ENCODE results near the gene KRTAP20-1. TPM values are rescaled to one million over a fixed set of nuclear protein-coding genes. Genes with fewer than 3 reads are reported as not detected.

The KRTAP20-1 gene, protein sequence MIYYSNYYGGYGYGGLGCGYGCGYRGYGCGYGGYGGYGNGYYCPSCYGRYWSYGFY
- total RNA-seq (not detected), polyA plus RNA-seq (not detected)
- long read RNA-seq, donor 1 = 0 reads
- long read RNA-seq, donor 2 = 0 reads

DNA sequence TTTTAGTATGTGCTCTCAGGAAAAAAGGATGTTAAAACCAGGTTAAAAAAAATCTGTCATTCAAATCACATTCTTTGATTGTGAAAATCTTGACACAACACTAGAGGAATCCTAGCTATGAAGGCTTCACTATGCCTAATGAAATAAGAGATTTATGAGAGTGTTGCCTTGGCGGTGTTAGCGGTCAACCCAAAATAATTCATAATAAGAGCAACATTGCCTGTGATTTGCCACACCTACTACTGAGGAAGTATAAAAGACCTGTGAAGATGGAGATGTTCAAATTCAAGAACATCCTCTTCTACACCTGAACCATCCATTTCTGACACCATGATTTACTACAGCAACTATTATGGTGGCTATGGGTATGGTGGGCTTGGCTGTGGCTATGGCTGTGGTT is at the start of gene KRTAP20-1:
Gene KRTAP20-1, plus strand, starts transcription at position 301 of the 400 bp plus-strand sequence. Its CDS starts 30 bp downstream, at position 331.
- no peaks in the 10 kb centered on the region for H3K9me3 ChIP-seq (ENCODE audit: control insufficient read depth, low read length)
- WGBS, 2 donors = 59 to 68% methylated on average over 2 of the region's 2 CpGs
- no peaks in the 10 kb centered on the region for H3K27me3 ChIP-seq (ENCODE audit: control insufficient read depth in 1 of 2, insufficient read depth in 2 of 2, low read length in 1 of 2)
- no peak within 1 kb of the TSS for H3K4me3 ChIP-seq (ENCODE audit: low read length in 2 of 2)
- ATAC-seq (ENCODE audit: low FRiP score) = no peak
- intact Hi-C loops (cut with DNase I) = no loop called here
- H3K27ac ChIP-seq (ENCODE audit: low read depth in 1 of 2, low read length in 2 of 2) = no peak within 1 kb of the TSS
- H3K4me1 ChIP-seq (ENCODE audit: control insufficient read depth in 1 of 2, insufficient read depth in 2 of 2, low read length in 2 of 2) = no peaks in the 10 kb centered on the region
- no peaks in the 10 kb centered on the region for H3K36me3 ChIP-seq (ENCODE audit: control insufficient read depth in 1 of 2, insufficient read depth in 2 of 2, low read length in 1 of 2)
- DNase-seq = no peak

- Histone ChIP-seq H3K27me3 (ENCODE audit: control insufficient read depth in 1 of 2, insufficient read depth in 2 of 2, low read length in 1 of 2) (no peaks in the 10 kb centered on the region), H3K36me3 (ENCODE audit: control insufficient read depth in 1 of 2, insufficient read depth in 2 of 2, low read length in 1 of 2) (no peaks in the 10 kb centered on the region), H3K4me1 (ENCODE audit: control insufficient read depth in 1 of 2, insufficient read depth in 2 of 2, low read length in 2 of 2) (no peaks in the 10 kb centered on the region), H3K27ac (ENCODE audit: low read depth in 1 of 2, low read length in 2 of 2) (no peak overlapping the region), H3K4me3 (ENCODE audit: low read length in 2 of 2) (no peak overlapping the region), H3K9me3 (ENCODE audit: control insufficient read depth, low read length) (no peaks in the 10 kb centered on the region)
- no peak for DNase-seq
- ATAC-seq (ENCODE audit: low FRiP score) = no peak
- intact Hi-C loops (cut with DNase I) = no loop called here
Measured at GRCh38 chr21:30567617-30568016, 48.6 kb upstream of the KRTAP20-1 start.

DNA sequence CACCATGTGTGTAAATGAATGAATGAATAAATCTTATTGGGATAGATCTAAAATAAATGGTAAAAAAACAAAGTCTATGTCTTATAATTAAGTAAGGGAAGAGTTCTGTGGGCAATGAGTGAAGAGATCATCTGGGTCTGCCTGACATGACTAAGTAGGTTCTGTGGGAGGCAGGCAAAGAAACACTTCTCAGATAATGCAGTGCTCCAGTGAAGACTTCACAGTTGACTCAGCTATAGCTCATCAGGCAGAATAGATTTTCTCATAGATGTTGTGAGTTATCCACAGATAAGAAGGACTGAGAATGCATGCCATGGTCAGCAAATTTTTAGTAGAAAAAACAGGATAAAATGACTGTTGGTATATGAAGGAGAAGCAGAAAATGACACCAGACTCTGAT is 38.5 kb upstream of the KRTAP20-1 start:
- ATAC-seq (ENCODE audit: low FRiP score) = no peak

GRCh38 chr21:30579346-30579745 is 36.9 kb upstream of the KRTAP20-1 start:
- 5 to 7% methylated on average over 1 of the region's 1 CpG for WGBS, 2 donors
- Histone ChIP-seq H3K4me3 (ENCODE audit: low read length in 2 of 2) (no peak overlapping the region), H3K27ac (ENCODE audit: low read depth in 1 of 2, low read length in 2 of 2) (no peak overlapping the region), H3K36me3 (ENCODE audit: control insufficient read depth in 1 of 2, insufficient read depth in 2 of 2, low read length in 1 of 2) (no peaks in the 10 kb centered on the region), H3K9me3 (ENCODE audit: control insufficient read depth, low read length) (peaks cover 1% of the 10 kb centered on the region), H3K4me1 (ENCODE audit: control insufficient read depth in 1 of 2, insufficient read depth in 2 of 2, low read length in 2 of 2) (no peaks in the 10 kb centered on the region), H3K27me3 (ENCODE audit: control insufficient read depth in 1 of 2, insufficient read depth in 2 of 2, low read length in 1 of 2) (no peaks in the 10 kb centered on the region)
- DNase-seq (no peak), ATAC-seq (ENCODE audit: low FRiP score) (no peak)
- intact Hi-C loops (cut with DNase I) = no loop called here

More for the DNA sequence above, 38.5 kb upstream of the KRTAP20-1 start:
- Histone ChIP-seq H3K27ac (ENCODE audit: low read depth in 1 of 2, low read length in 2 of 2) (no peak overlapping the region), H3K27me3 (ENCODE audit: control insufficient read depth in 1 of 2, insufficient read depth in 2 of 2, low read length in 1 of 2) (no peaks in the 10 kb centered on the region), H3K36me3 (ENCODE audit: control insufficient read depth in 1 of 2, insufficient read depth in 2 of 2, low read length in 1 of 2) (no peaks in the 10 kb centered on the region), H3K9me3 (ENCODE audit: control insufficient read depth, low read length) (peaks cover 1% of the 10 kb centered on the region), H3K4me1 (ENCODE audit: control insufficient read depth in 1 of 2, insufficient read depth in 2 of 2, low read length in 2 of 2) (no peaks in the 10 kb centered on the region), H3K4me3 (ENCODE audit: low read length in 2 of 2) (no peak overlapping the region)
- intact Hi-C loops (cut with DNase I) = no loop called here
- DNase-seq = no peak

DNA sequence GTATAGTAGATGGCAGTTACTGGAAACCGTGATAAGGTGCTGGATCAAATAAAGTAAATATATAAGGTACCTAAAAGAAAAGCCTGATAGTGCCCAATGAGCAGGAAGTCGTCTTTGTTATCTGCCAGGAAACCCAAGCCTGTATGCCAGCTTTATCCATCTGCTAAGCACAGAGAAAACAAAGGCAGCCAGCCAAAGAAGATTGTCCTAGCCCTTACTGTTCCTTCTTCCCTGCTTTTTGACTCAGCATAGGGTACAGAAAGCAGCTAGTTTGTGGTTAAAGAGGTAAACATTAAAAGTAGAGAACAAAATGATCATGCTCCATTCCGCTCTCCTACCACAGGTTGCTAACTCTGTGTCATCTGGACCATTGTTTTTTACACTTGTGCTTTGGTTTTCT is 36.1 kb upstream of the KRTAP20-1 start:
- H3K27ac ChIP-seq (ENCODE audit: low read depth in 1 of 2, low read length in 2 of 2) = no peak overlapping the region
- H3K36me3 ChIP-seq (ENCODE audit: control insufficient read depth in 1 of 2, insufficient read depth in 2 of 2, low read length in 1 of 2) = no peaks in the 10 kb centered on the region
- H3K9me3 ChIP-seq (ENCODE audit: control insufficient read depth, low read length) = peaks cover 1% of the 10 kb centered on the region
- DNase-seq = no peak
- H3K4me3 ChIP-seq (ENCODE audit: low read length in 2 of 2) = no peak overlapping the region
- ATAC-seq (ENCODE audit: low FRiP score) = no peak
- no peaks in the 10 kb centered on the region for H3K27me3 ChIP-seq (ENCODE audit: control insufficient read depth in 1 of 2, insufficient read depth in 2 of 2, low read length in 1 of 2)
- WGBS, 2 donors = 51 to 58% methylated on average over 3 of the region's 3 CpGs
- H3K4me1 ChIP-seq (ENCODE audit: control insufficient read depth in 1 of 2, insufficient read depth in 2 of 2, low read length in 2 of 2) = no peaks in the 10 kb centered on the region
- intact Hi-C loops (cut with DNase I) = no loop called here

GRCh38 chr21:30582870-30583269 is 33.4 kb upstream of the KRTAP20-1 start:
- DNase-seq (no peak), ATAC-seq (ENCODE audit: low FRiP score) (no peak)
- Histone ChIP-seq H3K27me3 (ENCODE audit: control insufficient read depth in 1 of 2, insufficient read depth in 2 of 2, low read length in 1 of 2) (no peaks in the 10 kb centered on the region), H3K36me3 (ENCODE audit: control insufficient read depth in 1 of 2, insufficient read depth in 2 of 2, low read length in 1 of 2) (no peaks in the 10 kb centered on the region), H3K9me3 (ENCODE audit: control insufficient read depth, low read length) (no peaks in the 10 kb centered on the region), H3K27ac (ENCODE audit: low read depth in 1 of 2, low read length in 2 of 2) (no peak overlapping the region), H3K4me3 (ENCODE audit: low read length in 2 of 2) (no peak overlapping the region), H3K4me1 (ENCODE audit: control insufficient read depth in 1 of 2, insufficient read depth in 2 of 2, low read length in 2 of 2) (no peaks in the 10 kb centered on the region)
- 72 to 85% methylated on average over 1 of the region's 1 CpG for WGBS, 2 donors
- intact Hi-C loops (cut with DNase I) = no loop called here

DNA sequence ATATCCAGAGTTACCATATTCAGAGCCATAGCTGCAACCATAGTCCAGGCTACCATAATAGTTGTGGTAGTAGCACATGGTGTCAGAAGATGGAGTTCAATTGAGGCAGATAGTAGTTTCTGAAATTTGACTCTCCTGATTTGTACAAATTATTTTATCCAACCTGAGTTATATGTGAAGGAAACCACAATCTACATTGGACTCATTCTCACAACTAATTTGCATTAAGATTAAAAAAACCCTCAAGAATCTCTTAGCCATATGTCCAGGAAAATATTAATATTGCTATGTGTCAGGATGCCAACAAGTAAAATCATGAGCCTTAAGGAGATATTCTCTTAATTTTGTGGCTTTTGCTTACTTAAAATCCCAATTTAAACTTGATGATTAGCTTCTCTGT is 25.9 kb upstream of the KRTAP20-1 start, which contains the start of gene KRTAP22-2:
Gene KRTAP22-2, minus strand, starts transcription at position 101 of the 400 bp plus-strand sequence.
- no peak for DNase-seq
- intact Hi-C loops (cut with DNase I) = no loop called here
- no peaks in the 10 kb centered on the region for H3K27me3 ChIP-seq (ENCODE audit: control insufficient read depth in 1 of 2, insufficient read depth in 2 of 2, low read length in 1 of 2)
- no peaks in the 10 kb centered on the region for H3K36me3 ChIP-seq (ENCODE audit: control insufficient read depth in 1 of 2, insufficient read depth in 2 of 2, low read length in 1 of 2)
- ATAC-seq (ENCODE audit: low FRiP score) = no peak
- H3K4me3 ChIP-seq (ENCODE audit: low read length in 2 of 2) = no peak within 1 kb of the TSS
- H3K4me1 ChIP-seq (ENCODE audit: control insufficient read depth in 1 of 2, insufficient read depth in 2 of 2, low read length in 2 of 2) = no peaks in the 10 kb centered on the region
- no peaks in the 10 kb centered on the region for H3K9me3 ChIP-seq (ENCODE audit: control insufficient read depth, low read length)
- H3K27ac ChIP-seq (ENCODE audit: low read depth in 1 of 2, low read length in 2 of 2) = no peak within 1 kb of the TSS

- intact Hi-C loops (cut with DNase I) = no loop called here
- no peaks in the 10 kb centered on the region for H3K4me1 ChIP-seq (ENCODE audit: control insufficient read depth in 1 of 2, insufficient read depth in 2 of 2, low read length in 2 of 2)
- WGBS, 2 donors = 95 to 98% methylated on average over 4 of the region's 4 CpGs
- ATAC-seq (ENCODE audit: low FRiP score) = no peak
- H3K4me3 ChIP-seq (ENCODE audit: low read length in 2 of 2) = no peak within 1 kb of the TSS
- H3K36me3 ChIP-seq (ENCODE audit: control insufficient read depth in 1 of 2, insufficient read depth in 2 of 2, low read length in 1 of 2) = no peaks in the 10 kb centered on the region
- H3K9me3 ChIP-seq (ENCODE audit: control insufficient read depth, low read length) = no peaks in the 10 kb centered on the region
- no peak for DNase-seq
- no peak within 1 kb of the TSS for H3K27ac ChIP-seq (ENCODE audit: low read depth in 1 of 2, low read length in 2 of 2)
- no peaks in the 10 kb centered on the region for H3K27me3 ChIP-seq (ENCODE audit: control insufficient read depth in 1 of 2, insufficient read depth in 2 of 2, low read length in 1 of 2)
Measured at GRCh38 chr21:30592140-30592539, 24.1 kb upstream of the KRTAP20-1 start, which contains the start of gene KRTAP6-3. Gene KRTAP6-3 (plus strand): TSS chr21:30592440. CDS start chr21:30592446, 6 bp downstream.

DNA sequence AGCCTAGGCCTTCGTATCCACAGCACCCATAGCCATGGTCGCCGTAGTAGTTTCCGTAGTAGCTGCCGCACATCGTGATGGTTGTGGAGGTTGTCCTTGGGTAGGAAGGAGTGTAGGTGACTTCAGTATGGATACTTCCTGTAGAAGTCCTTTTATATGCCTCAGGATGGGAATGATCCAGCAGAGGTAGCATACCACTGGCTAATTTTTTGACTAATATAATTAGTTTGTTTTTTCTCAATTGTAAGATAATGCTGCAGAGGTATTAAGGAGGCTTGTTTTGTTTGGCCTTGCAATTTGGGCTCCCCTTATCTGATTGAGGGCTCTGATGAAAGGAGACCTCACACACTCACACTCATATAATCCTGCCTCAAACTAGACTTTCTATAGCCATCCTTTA is 17.4 kb upstream of the KRTAP20-1 start, which contains the start of gene KRTAP6-2:
Gene KRTAP6-2, minus strand, starts transcription at position 101 of the 400 bp plus-strand sequence. Its CDS starts 28 bp downstream, at position 73.
- H3K27ac ChIP-seq (ENCODE audit: low read depth in 1 of 2, low read length in 2 of 2) = no peak within 1 kb of the TSS
- intact Hi-C loops (cut with DNase I) = no loop called here

More for the DNA sequence above, 17.4 kb upstream of the KRTAP20-1 start, which contains the start of gene KRTAP6-2:
- Histone ChIP-seq H3K9me3 (ENCODE audit: control insufficient read depth, low read length) (no peaks in the 10 kb centered on the region), H3K27me3 (ENCODE audit: control insufficient read depth in 1 of 2, insufficient read depth in 2 of 2, low read length in 1 of 2) (no peaks in the 10 kb centered on the region), H3K4me1 (ENCODE audit: control insufficient read depth in 1 of 2, insufficient read depth in 2 of 2, low read length in 2 of 2) (no peaks in the 10 kb centered on the region), H3K36me3 (ENCODE audit: control insufficient read depth in 1 of 2, insufficient read depth in 2 of 2, low read length in 1 of 2) (no peaks in the 10 kb centered on the region), H3K4me3 (ENCODE audit: low read length in 2 of 2) (no peak within 1 kb of the TSS)
- ATAC-seq (ENCODE audit: low FRiP score) = no peak
- DNase-seq = no peak
- 97 to 98% methylated on average over 6 of the region's 6 CpGs for WGBS, 2 donors

Data from aorta (tissue), 5 donors.